ENCODE results near the gene COLQ. TPM values are rescaled to one million over a fixed set of nuclear protein-coding genes. Genes with fewer than 3 reads are reported as not detected.

The COLQ gene
- total RNA-seq, 4 donors from 2014 or later: 0.81 to 3.1 (median 2.8) TPM

- Histone ChIP-seq H3K27ac (no peak overlapping the region), H3K4me3 (replicated peaks in 1 of 3) (no peak overlapping the region), H3K36me3 (no peaks in the 10 kb centered on the region), H3K27me3 (no peaks in the 10 kb centered on the region), H3K4me1 (no peaks in the 10 kb centered on the region), H3K9me3 (no peaks in the 10 kb centered on the region)
- no peak for DNase-seq
- intact Hi-C loops (cut with DNase I): no loop called here
- TF ChIP-seq POLR2A (IDR thresholded peaks at IDR 0.05): no peak
- TF ChIP-seq, protein P1, sequence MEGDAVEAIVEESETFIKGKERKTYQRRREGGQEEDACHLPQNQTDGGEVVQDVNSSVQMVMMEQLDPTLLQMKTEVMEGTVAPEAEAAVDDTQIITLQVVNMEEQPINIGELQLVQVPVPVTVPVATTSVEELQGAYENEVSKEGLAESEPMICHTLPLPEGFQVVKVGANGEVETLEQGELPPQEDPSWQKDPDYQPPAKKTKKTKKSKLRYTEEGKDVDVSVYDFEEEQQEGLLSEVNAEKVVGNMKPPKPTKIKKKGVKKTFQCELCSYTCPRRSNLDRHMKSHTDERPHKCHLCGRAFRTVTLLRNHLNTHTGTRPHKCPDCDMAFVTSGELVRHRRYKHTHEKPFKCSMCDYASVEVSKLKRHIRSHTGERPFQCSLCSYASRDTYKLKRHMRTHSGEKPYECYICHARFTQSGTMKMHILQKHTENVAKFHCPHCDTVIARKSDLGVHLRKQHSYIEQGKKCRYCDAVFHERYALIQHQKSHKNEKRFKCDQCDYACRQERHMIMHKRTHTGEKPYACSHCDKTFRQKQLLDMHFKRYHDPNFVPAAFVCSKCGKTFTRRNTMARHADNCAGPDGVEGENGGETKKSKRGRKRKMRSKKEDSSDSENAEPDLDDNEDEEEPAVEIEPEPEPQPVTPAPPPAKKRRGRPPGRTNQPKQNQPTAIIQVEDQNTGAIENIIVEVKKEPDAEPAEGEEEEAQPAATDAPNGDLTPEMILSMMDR (IDR thresholded peaks at IDR 0.05): no peak
Observed at GRCh38 chr3:15522016-15522415, 510 bp upstream of the COLQ start.

DNA sequence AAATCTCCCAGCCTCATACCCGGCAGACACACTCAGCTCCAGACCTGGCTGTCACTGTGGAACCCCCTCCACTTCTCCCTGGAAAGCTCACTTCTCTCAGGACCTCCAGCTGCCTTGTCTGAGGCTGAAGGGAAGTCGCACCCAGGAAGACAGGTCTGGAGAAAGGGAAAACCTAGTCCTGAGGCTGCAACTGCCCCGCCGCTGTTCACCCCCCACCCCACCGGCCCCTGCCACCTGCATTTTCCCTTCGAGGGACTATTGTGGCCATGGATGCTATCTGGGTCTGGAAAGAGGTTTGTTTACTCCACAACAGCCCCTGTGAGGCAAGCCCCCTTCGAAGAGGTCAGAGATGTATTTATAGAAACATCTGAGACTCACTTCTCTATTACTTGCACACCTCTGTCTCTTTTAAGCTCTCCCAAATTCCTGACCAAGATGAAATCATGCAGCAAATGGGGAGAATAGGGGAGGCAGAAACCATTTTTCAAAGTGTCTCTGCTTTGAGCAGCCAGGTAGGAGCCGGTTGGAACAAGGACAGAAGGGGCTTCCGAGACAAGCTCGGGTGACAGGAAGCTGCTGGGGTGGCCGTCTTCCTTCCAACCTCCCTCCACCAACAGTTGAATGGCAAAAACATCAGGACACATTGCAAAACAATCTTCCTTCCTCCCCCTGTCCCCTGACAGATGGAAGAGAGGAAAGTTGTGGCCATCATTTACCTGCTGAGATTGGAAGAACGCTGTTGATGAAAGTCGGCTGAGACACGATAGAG, 518 bp downstream of the COLQ start:
- no peaks in the 10 kb centered on the region for H3K4me1 ChIP-seq
- no peak overlapping the region for H3K27ac ChIP-seq
- no peaks in the 10 kb centered on the region for H3K9me3 ChIP-seq
- intact Hi-C loops (cut with DNase I): no loop called here
- H3K4me3 ChIP-seq (replicated peaks in 1 of 3): no peak overlapping the region
- H3K36me3 ChIP-seq: no peaks in the 10 kb centered on the region
- no peak for DNase-seq
- no peaks in the 10 kb centered on the region for H3K27me3 ChIP-seq
- TF ChIP-seq, protein P1 (IDR thresholded peaks at IDR 0.05): no peak
- 56 to 61% methylated on average over 14 of the region's 14 CpGs for whole genome bisulfite sequencing, 2 donors

GRCh38 chr3:15520185-15520584, 1.3 kb downstream of the COLQ start:
- no peaks in the 10 kb centered on the region for H3K4me1 ChIP-seq
- no peak for DNase-seq
- no peaks in the 10 kb centered on the region for H3K27me3 ChIP-seq
- no peaks in the 10 kb centered on the region for H3K36me3 ChIP-seq
- H3K27ac ChIP-seq: no peak overlapping the region
- WGBS, 2 donors: 63 to 67% methylated on average over 3 of the region's 3 CpGs
- no peaks in the 10 kb centered on the region for H3K9me3 ChIP-seq
- H3K4me3 ChIP-seq (replicated peaks in 1 of 3): no peak overlapping the region
- TF ChIP-seq, protein P1 (IDR thresholded peaks at IDR 0.05): no peak
- no peak for TF ChIP-seq POLR2A (IDR thresholded peaks at IDR 0.05)
- intact Hi-C loops (cut with DNase I): no loop called here

DNA sequence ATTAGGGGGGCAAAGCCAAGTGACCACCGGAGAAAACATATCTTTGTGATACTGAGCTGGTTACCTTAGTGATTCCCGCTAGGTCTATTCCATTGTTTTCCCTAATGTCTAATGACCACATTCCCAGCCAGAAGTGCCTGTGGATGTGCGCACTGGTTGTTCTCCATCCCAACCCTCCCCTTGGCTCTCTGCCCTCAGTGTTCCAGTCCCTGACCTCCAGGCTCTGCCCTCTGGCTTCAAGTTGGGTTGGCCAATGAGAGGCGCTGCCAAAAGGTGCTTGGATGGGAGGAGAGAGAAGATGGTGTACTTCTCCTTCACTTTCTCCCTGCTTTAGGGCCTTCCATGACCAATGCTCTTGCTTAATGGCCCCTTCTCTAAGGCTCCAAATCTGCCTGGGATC, 2.4 kb downstream of the COLQ start:
- no peaks in the 10 kb centered on the region for H3K9me3 ChIP-seq
- 95% methylated on average over 4 of the region's 4 CpGs for WGBS, 2 donors

More for the DNA sequence above, 2.4 kb downstream of the COLQ start:
- no peak overlapping the region for H3K27ac ChIP-seq
- H3K4me3 ChIP-seq (replicated peaks in 1 of 3): no peak overlapping the region
- no peak for DNase-seq
- intact Hi-C loops (cut with DNase I): no loop called here
- peaks cover 0 to 4% of the 10 kb centered on the region in 2 donors for H3K4me1 ChIP-seq
- no peak for TF ChIP-seq POLR2A (IDR thresholded peaks at IDR 0.05)
- TF ChIP-seq, protein P1 (IDR thresholded peaks at IDR 0.05): no peak
- H3K36me3 ChIP-seq: no peaks in the 10 kb centered on the region
- no peaks in the 10 kb centered on the region for H3K27me3 ChIP-seq
